Measurements from ENCODE around the gene MMP26.

MMP26 gene

GRCh38 chr11:4704054-4704789 lies at the start of gene MMP26:
MMP26 (plus strand) TSS chr11:4704784.
- Histone ChIP-seq H3K4me2 (ENCODE audit: low read depth, low read length, poor library complexity, severe bottlenecking) (peak within 1 kb of the TSS; percentile 71), H3K4me3 (ENCODE audit: low read length, poor library complexity, severe bottlenecking) (peak within 1 kb of the TSS; percentile 55), H3K4me1 (ENCODE audit: insufficient read depth, low read length, poor library complexity, severe bottlenecking) (peaks cover 21% of the 10 kb centered on the region), H3K9me2 (replicated peaks; ENCODE audit: low read depth, low read length) (no peaks in the 10 kb centered on the region), H3F3A (ENCODE audit: low read depth) (no peaks in the 10 kb centered on the region), H3K9ac (ENCODE audit: low read depth, low read length, poor library complexity, severe bottlenecking) (peak within 1 kb of the TSS; percentile 48), H3K27me3 (ENCODE audit: insufficient read depth, low read length, poor library complexity, severe bottlenecking) (no peaks in the 10 kb centered on the region), H3K79me2 (ENCODE audit: insufficient read depth, low read length) (no peaks in the 10 kb centered on the region), H4K20me1 (ENCODE audit: insufficient read depth, low read length, poor library complexity, severe bottlenecking) (no peaks in the 10 kb centered on the region), H3K36me3 (ENCODE audit: insufficient read depth, low read length) (no peaks in the 10 kb centered on the region), H3K9me3 (ENCODE audit: insufficient read depth, low read depth, low read length) (no peaks in the 10 kb centered on the region), H2AFZ (ENCODE audit: low read length) (peak within 1 kb of the TSS; percentile 47)
- TF ChIP-seq, protein P1, sequence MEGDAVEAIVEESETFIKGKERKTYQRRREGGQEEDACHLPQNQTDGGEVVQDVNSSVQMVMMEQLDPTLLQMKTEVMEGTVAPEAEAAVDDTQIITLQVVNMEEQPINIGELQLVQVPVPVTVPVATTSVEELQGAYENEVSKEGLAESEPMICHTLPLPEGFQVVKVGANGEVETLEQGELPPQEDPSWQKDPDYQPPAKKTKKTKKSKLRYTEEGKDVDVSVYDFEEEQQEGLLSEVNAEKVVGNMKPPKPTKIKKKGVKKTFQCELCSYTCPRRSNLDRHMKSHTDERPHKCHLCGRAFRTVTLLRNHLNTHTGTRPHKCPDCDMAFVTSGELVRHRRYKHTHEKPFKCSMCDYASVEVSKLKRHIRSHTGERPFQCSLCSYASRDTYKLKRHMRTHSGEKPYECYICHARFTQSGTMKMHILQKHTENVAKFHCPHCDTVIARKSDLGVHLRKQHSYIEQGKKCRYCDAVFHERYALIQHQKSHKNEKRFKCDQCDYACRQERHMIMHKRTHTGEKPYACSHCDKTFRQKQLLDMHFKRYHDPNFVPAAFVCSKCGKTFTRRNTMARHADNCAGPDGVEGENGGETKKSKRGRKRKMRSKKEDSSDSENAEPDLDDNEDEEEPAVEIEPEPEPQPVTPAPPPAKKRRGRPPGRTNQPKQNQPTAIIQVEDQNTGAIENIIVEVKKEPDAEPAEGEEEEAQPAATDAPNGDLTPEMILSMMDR (conservative IDR thresholded peaks at IDR 0.05; ENCODE audit: low read length), result no peak
- TF ChIP-seq EZH2phosphoT487 (IDR thresholded peaks at IDR 0.05; ENCODE audit: borderline replicate concordance), result no peak

- H3K79me2 ChIP-seq (ENCODE audit: insufficient read depth, low read length), result no peaks in the 10 kb centered on the region
- H3K4me2 ChIP-seq (ENCODE audit: low read depth, low read length, poor library complexity, severe bottlenecking), result no peak overlapping the region
- H3K9me2 ChIP-seq (replicated peaks; ENCODE audit: low read depth, low read length), result no peaks in the 10 kb centered on the region
- H3K27me3 ChIP-seq (ENCODE audit: insufficient read depth, low read length, poor library complexity, severe bottlenecking), result no peaks in the 10 kb centered on the region
- no peak overlapping the region for H3K4me3 ChIP-seq (ENCODE audit: low read length, poor library complexity, severe bottlenecking)
- H2AFZ ChIP-seq (ENCODE audit: low read length), result no peak overlapping the region
- H3K9ac ChIP-seq (ENCODE audit: low read depth, low read length, poor library complexity, severe bottlenecking), result no peak overlapping the region
- no peaks in the 10 kb centered on the region for H3K9me3 ChIP-seq (ENCODE audit: insufficient read depth, low read depth, low read length)
- H3K36me3 ChIP-seq (ENCODE audit: insufficient read depth, low read length), result no peaks in the 10 kb centered on the region
- H4K20me1 ChIP-seq (ENCODE audit: insufficient read depth, low read length, poor library complexity, severe bottlenecking), result no peaks in the 10 kb centered on the region
- no peaks in the 10 kb centered on the region for H3F3A ChIP-seq (ENCODE audit: low read depth)
- no peak for TF ChIP-seq EZH2phosphoT487 (IDR thresholded peaks at IDR 0.05; ENCODE audit: borderline replicate concordance)
- TF ChIP-seq, protein P1 (conservative IDR thresholded peaks at IDR 0.05; ENCODE audit: low read length), result no peak
- no peaks in the 10 kb centered on the region for H3K4me1 ChIP-seq (ENCODE audit: insufficient read depth, low read length, poor library complexity, severe bottlenecking)
Measured at GRCh38 chr11:4658629-4659445, 45.7 kb upstream of the MMP26 start.

DNA sequence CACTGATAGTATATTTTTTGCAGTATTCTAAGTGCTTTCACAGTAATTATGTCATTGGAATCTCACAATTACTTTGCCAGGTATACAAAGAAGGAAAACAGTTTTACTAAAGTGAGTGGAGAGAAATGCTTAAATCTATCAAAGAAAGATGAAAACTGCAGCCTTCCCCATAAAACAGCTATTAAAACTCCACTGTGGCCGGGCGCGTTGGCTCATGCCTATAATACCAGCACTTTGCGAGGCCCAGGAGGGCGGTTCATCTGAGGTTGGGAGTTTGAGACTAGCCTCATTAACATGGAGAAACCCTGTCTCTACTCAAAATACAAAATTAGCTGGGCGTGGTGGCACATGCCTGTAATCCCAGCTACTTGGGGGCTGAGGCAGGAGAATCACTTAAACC lies 41.7 kb upstream of the MMP26 start:
- Histone ChIP-seq H3K27me3 (ENCODE audit: insufficient read depth, low read length, poor library complexity, severe bottlenecking) (no peaks in the 10 kb centered on the region), H3K79me2 (ENCODE audit: insufficient read depth, low read length) (no peaks in the 10 kb centered on the region), H3K9ac (ENCODE audit: low read depth, low read length, poor library complexity, severe bottlenecking) (no peak overlapping the region), H3F3A (ENCODE audit: low read depth) (no peaks in the 10 kb centered on the region), H4K20me1 (ENCODE audit: insufficient read depth, low read length, poor library complexity, severe bottlenecking) (no peaks in the 10 kb centered on the region), H3K9me3 (ENCODE audit: insufficient read depth, low read depth, low read length) (no peaks in the 10 kb centered on the region), H2AFZ (ENCODE audit: low read length) (no peak overlapping the region), H3K4me1 (ENCODE audit: insufficient read depth, low read length, poor library complexity, severe bottlenecking) (no peaks in the 10 kb centered on the region), H3K9me2 (replicated peaks; ENCODE audit: low read depth, low read length) (no peaks in the 10 kb centered on the region), H3K4me3 (ENCODE audit: low read length, poor library complexity, severe bottlenecking) (no peak overlapping the region), H3K36me3 (ENCODE audit: insufficient read depth, low read length) (no peaks in the 10 kb centered on the region), H3K4me2 (ENCODE audit: low read depth, low read length, poor library complexity, severe bottlenecking) (peak overlapping the region; percentile 28)
- TF ChIP-seq, protein P1 (conservative IDR thresholded peaks at IDR 0.05; ENCODE audit: low read length), result no peak
- TF ChIP-seq EZH2phosphoT487 (IDR thresholded peaks at IDR 0.05; ENCODE audit: borderline replicate concordance), result no peak
